C4-2B (cell line): ENCODE results near the gene RSPH6A.

ENCODE experiments used
- CTCF ChIP-seq: fragments of 450-650 bp; conservative IDR thresholded peaks from 2 replicates; pipeline ENCODE4 v1.5.1; 2017; ENCODE audit warnings: mild to moderate bottlenecking
- ZFX ChIP-seq: fragments of 450-650 bp; IDR thresholded peaks from 2 replicates; pipeline ENCODE4 v1.6.1; 2017

- TF ChIP-seq CTCF (no peak), ZFX (no peak)
These were observed 8.9 kb upstream of the RSPH6A start for GRCh38 chr19:45824041-45824471.
